Measurements from ENCODE around the gene YIF1B.

- TF ChIP-seq PPARA (CRISPR knock-in tag; IDR thresholded peaks at IDR 0.05; ENCODE audit: borderline replicate concordance) (no peak), RARB (CRISPR knock-in tag; IDR thresholded peaks at IDR 0.05) (no peak), ZFP30 (CRISPR knock-in tag; IDR thresholded peaks at IDR 0.05) (no peak), PATZ1 (CRISPR knock-in tag; IDR thresholded peaks at IDR 0.05; ENCODE audit: borderline replicate concordance) (no peak), BACH2 (CRISPR knock-in tag; IDR thresholded peaks at IDR 0.05; ENCODE audit: borderline replicate concordance) (no peak), TOX (CRISPR knock-in tag; IDR thresholded peaks at IDR 0.05; ENCODE audit: borderline replicate concordance) (no peak), TCF4 (CRISPR knock-in tag; IDR thresholded peaks at IDR 0.05; ENCODE audit: borderline replicate concordance) (no peak), ARNTL (CRISPR knock-in tag; IDR thresholded peaks at IDR 0.05; ENCODE audit: borderline replicate concordance, low read depth) (no peak), POU6F1 (CRISPR knock-in tag; IDR thresholded peaks at IDR 0.05; ENCODE audit: borderline replicate concordance, low read depth) (no peak), ZNF70 (CRISPR knock-in tag; IDR thresholded peaks at IDR 0.05) (no peak), OSR1 (CRISPR knock-in tag; IDR thresholded peaks at IDR 0.05) (no peak), ZFP3 (CRISPR knock-in tag; IDR thresholded peaks at IDR 0.05) (no peak), TSHZ2 (CRISPR knock-in tag; IDR thresholded peaks at IDR 0.05) (no peak), ZC3H10 (CRISPR knock-in tag; IDR thresholded peaks at IDR 0.05) (no peak)
Observed at GRCh38 chr19:38304866-38305429, 10.8 kb downstream of the YIF1B start.
